GM18517 (cell line): ENCODE results near the gene RREB1.

ENCODE experiments used
- ATAC-seq: cut with Tn5 transposase; IDR thresholded peaks from one replicate; pipeline ENCODE4 v1.9.1; 2021; ENCODE audit warnings: mild to moderate bottlenecking, moderate library complexity; ENCODE audit not compliant: unreplicated experiment

The RREB1 gene

GRCh38 chr6:7107578-7108195 lies at the start of gene RREB1:
Gene RREB1, plus strand, starts transcription at chr6:7107961. Its CDS starts 73,951 bp downstream, at chr6:7181912.
- peak; percentile 49 for ATAC-seq

GRCh38 chr6:7058250-7058923 lies 49.4 kb upstream of the RREB1 start:
- ATAC-seq, result no peak

DNA sequence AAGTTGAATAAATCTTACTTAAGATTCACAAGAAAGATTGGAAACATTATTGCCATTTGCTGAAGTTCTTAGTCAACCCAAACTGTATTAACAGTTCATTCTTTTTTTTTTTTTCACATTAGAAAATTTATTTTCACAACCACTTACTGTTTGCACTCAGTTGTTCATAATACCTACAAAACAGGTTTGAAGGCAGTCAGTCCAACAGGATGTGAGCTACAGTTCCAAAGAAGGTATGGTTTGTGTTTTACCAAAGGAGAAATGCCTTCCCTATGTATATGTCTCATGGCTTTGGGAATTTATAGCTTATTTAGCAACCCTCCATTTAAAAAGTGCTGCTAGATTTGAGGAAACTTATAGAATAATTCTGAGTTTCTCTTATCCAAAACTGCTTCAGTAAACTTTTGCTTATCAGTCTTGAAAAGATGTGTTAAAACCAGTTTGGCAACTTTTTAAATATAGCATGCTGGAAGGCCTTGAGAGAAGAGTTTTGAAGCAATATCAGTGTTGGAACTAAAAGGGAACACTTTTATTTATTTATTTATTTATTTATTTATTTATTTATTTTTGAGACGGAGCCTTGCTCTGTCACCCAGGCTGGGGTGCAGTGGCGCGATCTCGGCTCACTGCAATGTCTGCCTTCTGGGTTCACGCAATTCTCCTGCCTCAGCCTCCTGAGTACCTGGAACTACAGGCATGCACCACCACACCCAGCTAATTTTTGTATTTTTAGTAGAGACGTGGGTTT lies 46.8 kb upstream of the RREB1 start:
- no peak for ATAC-seq

DNA sequence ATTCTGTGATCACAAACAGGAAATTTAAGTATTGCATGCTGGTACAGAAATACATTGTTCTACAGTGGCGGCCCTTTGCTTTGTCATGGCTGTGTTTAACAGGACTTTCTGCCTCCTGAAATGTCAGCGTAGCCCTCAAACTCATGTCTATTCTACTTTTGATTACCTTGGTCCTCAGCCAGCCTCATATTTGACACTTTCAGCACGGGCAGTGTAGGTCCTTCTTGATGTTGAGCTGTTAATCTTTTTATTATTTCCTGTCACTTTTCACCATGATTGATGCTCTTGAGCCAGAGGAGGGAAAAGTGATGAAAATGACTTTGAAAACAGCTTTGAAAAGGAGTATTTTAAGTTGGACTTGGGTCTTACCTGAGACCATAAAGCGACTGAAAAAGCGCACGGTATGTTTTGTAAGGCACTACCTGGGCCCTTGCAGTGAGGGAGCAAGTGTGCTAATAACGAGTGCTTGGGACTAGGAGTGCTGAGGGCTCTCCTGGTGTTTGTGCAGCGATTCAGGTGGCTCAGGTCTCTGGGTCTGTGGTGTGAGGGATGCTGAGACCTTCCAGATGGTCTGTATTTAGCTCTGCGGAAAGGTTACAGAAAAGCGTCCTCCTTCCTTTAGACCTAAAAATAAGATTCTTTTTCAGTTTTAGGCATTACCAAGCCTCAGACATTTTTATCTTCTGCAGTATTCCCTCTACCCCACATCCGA lies 45.2 kb upstream of the RREB1 start:
- no peak for ATAC-seq

DNA sequence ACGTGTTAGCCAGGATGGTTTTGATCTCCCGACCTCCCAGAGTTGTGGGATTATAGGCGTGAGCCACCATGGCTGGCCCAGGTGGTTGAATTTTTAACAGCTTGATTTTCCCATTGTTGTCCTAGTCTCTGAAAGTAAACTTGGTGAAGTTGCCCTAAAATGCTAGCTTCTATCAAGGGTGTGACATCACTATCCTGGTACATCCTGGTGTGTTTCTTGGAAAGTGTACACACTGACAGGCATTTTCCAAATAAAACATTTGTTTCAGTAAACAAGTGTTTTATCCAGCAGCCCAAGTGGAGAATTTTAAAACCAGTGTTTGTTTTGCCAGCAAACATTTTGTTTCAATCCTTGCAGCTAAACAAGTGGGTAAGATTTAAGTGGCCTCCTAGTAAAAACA lies 40.5 kb upstream of the RREB1 start:
- no peak for ATAC-seq

DNA sequence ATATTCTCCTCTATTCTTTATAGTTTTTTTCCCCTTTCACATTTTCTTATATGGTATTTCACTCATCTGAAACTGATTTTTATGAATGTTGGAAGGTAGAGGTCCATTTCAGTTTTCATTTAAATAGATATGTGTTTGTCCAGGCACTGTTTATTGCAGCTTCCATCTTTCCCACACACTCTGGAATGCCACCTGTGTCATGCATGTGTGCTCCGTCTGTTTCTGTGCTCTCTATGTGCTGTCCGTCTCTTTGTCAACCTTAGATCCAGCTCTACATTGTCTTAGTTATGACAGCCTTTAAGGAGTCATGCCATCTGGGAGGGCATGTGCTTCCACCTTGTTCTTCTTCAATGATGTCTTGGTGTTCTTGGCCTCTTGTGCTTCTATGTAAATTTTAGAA lies 36.4 kb upstream of the RREB1 start:
- ATAC-seq, result no peak

- ATAC-seq, result peak; percentile 26
Measured at GRCh38 chr6:7073082-7073820, 34.5 kb upstream of the RREB1 start.

- peak; percentile 95 for ATAC-seq
Measured at GRCh38 chr6:7073821-7074525, 33.8 kb upstream of the RREB1 start.

DNA sequence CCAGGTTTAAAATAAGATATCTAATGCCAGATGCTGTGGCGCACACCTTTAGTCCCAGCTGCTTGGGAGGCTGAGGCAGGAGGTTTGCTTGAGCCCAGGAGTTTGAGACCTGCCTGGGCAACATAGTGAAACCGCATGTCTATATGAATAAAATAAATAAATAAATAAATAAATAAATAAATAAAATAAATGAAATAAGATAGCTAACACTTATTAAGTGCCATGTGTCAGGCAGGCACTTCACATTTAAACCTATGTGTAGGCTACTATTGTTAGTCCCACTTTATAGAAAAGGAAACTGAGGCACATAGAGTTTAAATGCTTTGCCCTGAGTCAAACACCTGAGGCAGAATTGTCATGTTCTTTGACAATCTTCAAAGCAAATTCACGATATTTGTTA lies 32.9 kb upstream of the RREB1 start:
- ATAC-seq, result no peak

GRCh38 chr6:7075341-7076000 lies 32.3 kb upstream of the RREB1 start:
- no peak for ATAC-seq

DNA sequence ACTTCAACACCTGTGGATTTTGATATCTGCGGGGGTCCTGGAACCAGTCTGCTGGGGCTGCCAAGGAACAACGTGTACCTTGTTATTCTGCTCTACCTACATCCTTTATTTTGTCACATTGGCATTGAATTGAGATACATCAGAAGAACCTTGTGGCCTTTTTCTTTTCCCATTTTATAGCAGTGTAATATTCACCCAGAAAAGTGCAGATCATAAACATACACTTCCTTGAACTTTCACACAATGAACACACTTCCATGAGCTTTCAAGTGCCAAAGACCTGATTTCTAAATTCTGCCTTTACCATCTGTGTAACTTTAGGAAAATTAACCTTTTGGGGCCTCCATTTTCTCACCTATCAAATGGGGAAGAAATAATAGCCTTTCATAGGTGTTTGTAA lies 29.9 kb upstream of the RREB1 start:
- ATAC-seq, result no peak

DNA sequence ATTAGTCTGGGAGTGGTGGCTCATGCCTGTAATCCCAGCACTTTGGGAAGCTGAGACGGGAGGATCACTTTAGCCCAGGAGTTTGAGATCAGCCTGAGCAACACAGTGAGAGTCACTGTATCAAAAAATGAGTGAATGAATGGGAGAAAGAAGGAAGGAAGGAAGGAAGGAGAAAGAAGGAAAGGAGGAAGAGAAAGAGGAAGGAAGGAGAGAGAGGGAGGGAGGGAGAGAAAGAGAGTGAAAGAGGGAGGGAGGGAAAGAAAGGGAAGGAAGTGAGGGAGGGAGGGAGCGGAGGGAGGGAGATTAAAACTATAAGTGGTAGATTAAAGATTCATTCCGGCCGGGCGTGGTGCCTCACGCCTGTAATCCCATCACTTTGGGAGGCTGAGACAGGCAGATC lies 28.9 kb upstream of the RREB1 start:
- no peak for ATAC-seq

GRCh38 chr6:7080311-7080710 lies 27.4 kb upstream of the RREB1 start:
- no peak for ATAC-seq

GRCh38 chr6:7085911-7086310 lies 21.9 kb upstream of the RREB1 start:
- peak; percentile 35 for ATAC-seq

DNA sequence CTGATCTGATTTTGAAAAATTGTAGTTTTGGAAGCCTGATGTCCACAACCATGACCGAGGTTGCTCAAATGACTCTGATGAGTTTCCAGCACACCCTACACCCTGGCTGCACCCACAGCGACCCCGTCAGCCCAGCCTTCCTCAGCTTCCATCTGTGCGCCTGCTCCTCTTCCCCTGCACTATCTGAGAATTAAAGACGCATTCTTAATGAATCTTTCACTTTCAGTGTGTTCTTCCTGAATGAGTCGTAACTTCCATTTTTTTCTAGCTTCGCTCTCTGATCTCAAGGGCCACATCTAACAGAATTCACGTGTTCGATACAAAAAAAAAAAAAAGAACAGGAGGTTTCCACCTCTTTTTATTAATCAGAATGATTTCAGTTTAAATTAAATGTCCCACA lies 21.3 kb upstream of the RREB1 start:
- peak; percentile 56 for ATAC-seq

DNA sequence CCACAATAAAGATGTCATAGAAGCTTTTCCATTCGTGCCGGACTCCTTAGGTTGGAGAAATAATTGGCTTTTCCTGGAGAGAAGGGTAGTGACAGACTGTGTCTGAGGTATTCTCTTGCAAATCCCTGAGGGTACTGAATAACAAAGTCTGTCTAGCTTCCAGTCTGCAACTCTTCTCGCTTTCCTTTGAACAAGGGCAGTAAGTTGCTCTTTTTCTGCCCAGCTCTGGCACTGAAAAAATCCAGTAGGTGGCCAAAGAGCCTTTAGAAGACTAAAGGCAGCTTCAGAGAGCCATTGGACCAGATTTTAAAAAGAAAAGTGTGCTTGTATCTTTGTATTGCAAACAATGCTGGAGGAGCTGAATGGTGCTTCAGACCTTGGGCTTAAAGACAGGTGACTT lies 20.7 kb upstream of the RREB1 start:
- no peak for ATAC-seq

GRCh38 chr6:7087491-7087979 lies 20.2 kb upstream of the RREB1 start:
- ATAC-seq, result peak; percentile 42

GRCh38 chr6:7088076-7088742 lies 19.6 kb upstream of the RREB1 start:
- ATAC-seq, result no peak

- no peak for ATAC-seq
Measured at GRCh38 chr6:7098993-7099392, 8.8 kb upstream of the RREB1 start.
